ENCODE data around the gene ACSM2B.
"Not testable (repeated sequence)": the region's sequence is repeated elsewhere in the genome, so short reads cannot be mapped to it uniquely, and the experiment has no call there.

Gene ACSM2B

GRCh38 chr16:20595694-20596093 is 19.5 kb upstream of the ACSM2B start:
- not testable (repeated sequence) for DNase-seq (ENCODE audit: low read depth)

DNA sequence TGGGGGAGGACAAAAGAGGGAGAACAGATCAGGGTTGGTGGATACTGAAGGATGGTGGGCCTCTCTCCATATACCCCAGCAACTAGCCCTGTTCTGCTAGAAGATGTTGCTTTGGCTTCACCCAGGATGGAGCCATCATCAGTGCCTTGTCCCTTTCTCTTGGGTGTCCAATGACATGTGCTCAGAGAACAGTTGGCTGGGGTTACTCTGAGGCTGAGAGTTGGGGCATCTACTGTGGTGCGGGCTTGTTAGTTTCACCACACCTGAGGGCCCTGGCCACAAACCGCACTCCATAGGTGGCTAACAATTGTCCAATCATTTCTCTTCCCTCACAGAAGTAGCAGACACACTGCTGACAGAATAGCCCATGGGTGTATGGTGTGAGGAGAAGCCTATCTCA is 18.9 kb upstream of the ACSM2B start:
- not testable (repeated sequence) for DNase-seq (ENCODE audit: low read depth)

GRCh38 chr16:20592780-20593179 is 16.6 kb upstream of the ACSM2B start:
- DNase-seq (ENCODE audit: low read depth): not testable (repeated sequence)

DNA sequence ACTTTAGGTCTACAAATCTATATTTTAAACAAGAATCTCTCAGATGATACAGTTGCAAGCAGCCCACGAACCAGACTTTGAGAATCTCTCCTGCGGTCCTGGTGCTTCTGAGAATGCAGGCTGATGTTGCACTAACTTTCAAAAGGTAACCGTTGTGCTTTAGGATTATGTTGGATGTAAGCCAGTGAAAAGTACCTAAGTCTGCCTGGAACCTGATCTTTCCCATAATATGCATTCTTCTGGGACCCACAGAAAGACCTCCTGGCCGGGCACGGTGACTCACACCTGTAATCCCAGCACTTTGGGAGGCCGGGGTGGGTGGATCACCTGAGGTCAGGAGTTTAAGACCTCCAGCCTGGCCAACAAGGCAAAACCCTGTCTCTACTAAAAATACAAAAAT is 13.3 kb upstream of the ACSM2B start:
- not testable (repeated sequence) for DNase-seq (ENCODE audit: low read depth)

DNA sequence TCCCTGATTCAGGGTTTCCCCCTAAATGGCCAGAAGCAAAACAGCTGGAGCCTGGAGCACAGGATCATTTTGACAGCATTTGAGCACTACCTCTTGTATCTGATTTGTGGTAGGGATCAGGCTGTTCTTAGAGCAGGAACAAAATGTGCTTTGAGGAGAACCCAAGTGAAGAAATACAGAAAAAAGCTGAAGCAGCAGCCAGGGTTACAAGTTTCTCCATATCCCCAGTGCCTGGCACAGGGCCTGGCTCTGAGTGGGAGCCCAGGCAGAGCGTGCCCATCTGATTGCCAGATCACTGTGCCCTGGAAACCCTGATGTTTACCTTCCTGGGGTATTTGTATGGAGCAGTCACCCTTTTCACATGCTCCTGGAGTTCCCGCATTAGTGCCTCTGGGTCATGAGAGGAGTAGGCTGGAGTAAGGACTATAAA is 11.5 kb upstream of the ACSM2B start:
- DNase-seq (ENCODE audit: low read depth): not testable (repeated sequence)

DNA sequence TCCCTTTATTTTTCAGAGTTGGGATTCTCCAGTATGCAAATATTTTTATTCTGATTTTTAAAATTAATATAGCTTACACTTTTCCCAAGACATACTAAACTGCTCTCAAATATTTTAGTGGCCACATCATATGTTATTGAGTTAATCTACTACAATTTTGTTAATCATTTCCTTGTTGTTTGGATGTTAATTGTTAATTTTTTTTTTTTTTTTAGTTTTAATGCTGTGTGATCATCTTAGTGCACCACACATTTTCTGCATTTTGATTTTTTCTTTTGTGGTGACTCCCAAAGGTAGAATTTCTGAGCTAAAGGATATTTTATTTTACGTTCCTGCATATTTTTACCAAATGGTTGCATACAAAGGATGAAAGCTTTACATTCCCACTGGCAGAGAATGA is 10.5 kb upstream of the ACSM2B start:
- not testable (repeated sequence) for DNase-seq (ENCODE audit: low read depth)

DNA sequence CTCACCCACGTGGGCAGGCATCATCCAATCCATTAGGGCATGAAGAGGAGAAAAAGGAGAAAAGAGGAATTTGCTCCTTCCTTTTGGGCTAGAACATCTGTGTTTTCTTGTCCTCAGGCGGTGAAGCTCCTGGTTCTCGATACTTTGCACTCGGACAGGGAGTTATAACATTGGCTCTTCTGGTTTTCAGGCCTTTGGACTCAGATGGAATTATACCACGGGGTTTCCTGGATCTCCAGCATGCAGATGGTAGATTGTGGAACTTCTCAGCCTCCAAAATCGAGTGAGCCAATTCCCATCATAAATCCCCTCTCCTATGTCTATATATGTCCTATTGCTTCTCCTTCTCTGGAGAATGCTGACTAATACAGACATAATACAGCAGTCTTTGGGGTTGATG is 9.9 kb upstream of the ACSM2B start:
- DNase-seq (ENCODE audit: low read depth): not testable (repeated sequence)

GRCh38 chr16:20580487-20581259 is 4.5 kb upstream of the ACSM2B start:
- not testable (repeated sequence) for DNase-seq (ENCODE audit: low read depth)

GRCh38 chr16:20578091-20578490 is 1.9 kb upstream of the ACSM2B start:
- not testable (repeated sequence) for DNase-seq (ENCODE audit: low read depth)

GRCh38 chr16:20569117-20569651 is 7.0 kb downstream of the ACSM2B start:
- not testable (repeated sequence) for DNase-seq (ENCODE audit: low read depth)

DNA sequence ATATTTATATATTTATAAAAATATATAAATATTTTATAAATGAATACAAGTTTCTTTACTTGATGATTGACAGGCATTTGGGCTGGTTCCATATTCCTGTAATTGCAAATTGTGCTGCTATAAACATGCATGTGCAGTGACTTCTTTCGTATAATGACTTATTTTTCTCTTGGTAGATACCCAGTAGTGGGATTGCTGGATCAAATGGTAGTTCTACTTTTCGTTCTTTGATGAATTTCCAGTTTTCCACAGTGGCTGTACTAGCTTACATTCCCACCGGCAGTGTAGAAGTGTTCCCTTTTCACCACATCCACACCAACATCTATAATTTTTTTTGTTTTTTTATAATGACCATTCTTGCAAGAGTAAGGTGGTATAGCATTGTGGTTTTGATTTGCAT is 7.8 kb downstream of the ACSM2B start:
- DNase-seq (ENCODE audit: low read depth): no peak

GRCh38 chr16:20566864-20567263 is 9.3 kb downstream of the ACSM2B start:
- no peak for DNase-seq (ENCODE audit: low read depth)

DNA sequence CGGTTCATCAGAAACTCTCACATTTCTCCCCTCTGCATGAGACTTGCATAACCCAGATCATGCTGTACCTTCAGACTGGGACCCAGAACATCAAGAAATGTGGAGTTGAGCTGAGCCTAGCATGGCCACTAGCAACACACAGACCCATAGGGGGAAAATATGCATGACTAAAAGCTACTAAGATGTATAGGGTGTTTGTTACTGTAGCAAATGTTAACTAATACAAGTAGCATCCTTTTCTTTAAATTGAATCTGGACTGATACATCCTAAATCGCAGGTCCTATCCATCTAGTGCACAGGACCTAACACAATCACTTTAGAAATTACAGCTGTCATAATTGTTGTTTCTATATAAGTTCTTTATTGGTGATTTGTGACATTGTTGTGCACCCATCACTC is 10.8 kb downstream of the ACSM2B start:
- DNase-seq (ENCODE audit: low read depth): not testable (repeated sequence)

DNA sequence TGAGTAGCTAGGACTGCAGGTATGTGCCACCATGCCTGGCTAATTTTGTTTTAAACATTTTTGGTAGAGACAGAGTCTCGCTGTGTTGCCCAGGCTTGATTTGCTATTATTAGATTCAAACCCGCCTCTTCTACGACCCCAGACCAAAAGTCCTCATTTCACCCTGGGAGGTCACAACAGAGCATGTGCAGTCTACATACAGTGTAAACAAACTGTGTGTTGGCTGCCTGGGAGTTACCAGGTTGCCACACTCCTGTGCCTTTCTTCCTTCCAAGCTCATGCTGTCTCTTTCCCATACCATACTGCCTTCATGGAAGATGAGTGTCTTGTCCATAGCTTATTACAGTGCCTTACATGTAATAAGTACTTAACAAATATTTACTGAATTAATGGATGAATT is 11.9 kb downstream of the ACSM2B start:
- DNase-seq (ENCODE audit: low read depth): not testable (repeated sequence)

- DNase-seq (ENCODE audit: low read depth): not testable (repeated sequence)
Measured at GRCh38 chr16:20555628-20556027, 20.5 kb downstream of the ACSM2B start.

DNA sequence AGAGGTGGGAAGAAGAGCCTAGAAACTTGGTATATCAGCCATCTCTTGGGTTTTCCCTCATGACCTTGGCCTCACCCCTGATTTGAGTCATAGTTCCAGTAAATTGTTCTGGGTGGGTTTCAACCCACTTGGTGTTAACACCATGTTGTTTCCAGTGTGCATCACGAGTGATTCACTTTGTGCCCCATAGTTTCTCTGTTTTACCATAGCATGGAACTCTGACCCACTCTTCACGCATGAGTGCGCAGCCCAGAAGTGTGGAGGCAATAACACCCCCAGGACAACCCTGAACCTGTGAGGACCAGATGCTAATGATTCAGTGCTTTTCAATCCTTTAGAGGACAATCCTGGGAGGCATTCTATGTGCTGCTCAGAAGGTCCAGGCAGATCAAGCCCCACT is 21.5 kb downstream of the ACSM2B start:
- DNase-seq (ENCODE audit: low read depth): not testable (repeated sequence)

GRCh38 chr16:20553493-20553892 is 22.7 kb downstream of the ACSM2B start:
- not testable (repeated sequence) for DNase-seq (ENCODE audit: low read depth)

- not testable (repeated sequence) for DNase-seq (ENCODE audit: low read depth)
Measured at GRCh38 chr16:20546951-20547350, 29.2 kb downstream of the ACSM2B start.

DNA sequence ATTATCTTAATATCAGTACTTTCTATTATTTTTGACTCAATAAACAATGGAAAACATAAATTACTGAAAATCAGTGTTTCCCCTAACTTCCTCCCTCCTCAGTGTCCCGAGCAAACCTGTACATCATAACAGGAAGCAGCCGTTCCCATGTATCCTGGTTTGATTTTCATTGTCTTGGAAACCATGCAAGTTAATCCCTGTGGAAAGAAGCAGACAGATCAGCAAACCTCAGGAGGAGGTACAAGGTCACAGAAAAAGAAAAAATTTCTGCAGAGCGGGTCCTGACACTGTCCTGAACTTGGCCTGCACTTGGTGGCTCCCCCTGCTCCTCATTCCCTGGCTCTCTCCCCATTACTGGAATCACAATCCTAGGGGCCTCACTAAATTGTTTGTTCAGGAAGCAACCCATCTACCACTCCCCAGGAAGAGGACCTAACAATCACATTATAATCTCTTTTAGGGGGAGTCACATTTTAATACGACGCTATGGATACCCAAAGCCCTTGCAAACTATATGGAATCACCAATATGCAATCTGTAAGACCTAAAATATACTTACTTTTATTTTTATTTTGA is 29.8 kb downstream of the ACSM2B start:
- DNase-seq (ENCODE audit: low read depth): not testable (repeated sequence)

GRCh38 chr16:20540603-20541316 is 35.4 kb downstream of the ACSM2B start:
- DNase-seq (ENCODE audit: low read depth): not testable (repeated sequence)

GRCh38 chr16:20538687-20539086 is 37.5 kb downstream of the ACSM2B start:
- DNase-seq (ENCODE audit: low read depth): no peak

- DNase-seq (ENCODE audit: low read depth): no peak
Measured at GRCh38 chr16:20538181-20538580, 38.0 kb downstream of the ACSM2B start.

DNA sequence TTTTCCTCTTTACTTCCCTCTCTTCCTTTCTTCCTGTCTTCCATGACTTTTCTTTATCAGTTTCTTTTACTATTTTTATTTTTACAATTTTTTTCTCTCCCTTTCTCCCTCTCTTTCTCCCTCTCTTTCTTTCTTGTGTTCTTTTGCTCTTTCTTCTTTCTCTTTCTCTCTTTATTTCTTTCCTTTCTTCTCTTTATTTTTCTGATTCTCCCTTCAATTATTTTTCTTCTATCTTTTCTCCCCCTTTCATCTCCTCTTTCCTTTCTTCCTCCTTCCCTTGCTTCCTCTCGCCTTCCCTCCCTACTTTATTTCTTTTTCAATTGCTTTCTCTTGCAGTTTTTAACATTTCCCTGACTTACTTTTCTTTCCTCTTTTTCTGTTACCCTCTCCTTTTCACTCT is 39.5 kb downstream of the ACSM2B start:
- DNase-seq (ENCODE audit: low read depth): not testable (repeated sequence)

Data from HS-27A (cell line).